Measurements from ENCODE around the gene HNRNPA0.

DNA sequence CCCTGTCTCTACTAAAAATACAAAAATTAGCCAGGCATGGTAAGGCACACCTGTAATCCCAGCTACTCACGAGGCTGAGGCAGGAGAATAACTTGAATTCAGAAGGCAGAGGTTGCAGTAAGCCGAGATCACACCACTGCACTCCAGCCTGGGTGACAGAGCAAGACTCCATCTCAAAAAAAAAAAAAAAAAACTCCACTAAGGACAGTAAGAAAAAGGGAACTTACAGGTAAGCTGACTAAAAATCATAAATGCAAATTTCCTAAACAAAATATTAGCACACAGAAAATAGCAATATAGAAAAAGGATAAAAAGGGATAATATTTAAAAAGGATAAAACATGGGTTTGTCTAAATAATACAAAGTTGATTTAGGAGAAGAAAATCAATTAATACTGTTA, 27.9 kb upstream of the HNRNPA0 start:
- TF ChIP-seq, protein P1, sequence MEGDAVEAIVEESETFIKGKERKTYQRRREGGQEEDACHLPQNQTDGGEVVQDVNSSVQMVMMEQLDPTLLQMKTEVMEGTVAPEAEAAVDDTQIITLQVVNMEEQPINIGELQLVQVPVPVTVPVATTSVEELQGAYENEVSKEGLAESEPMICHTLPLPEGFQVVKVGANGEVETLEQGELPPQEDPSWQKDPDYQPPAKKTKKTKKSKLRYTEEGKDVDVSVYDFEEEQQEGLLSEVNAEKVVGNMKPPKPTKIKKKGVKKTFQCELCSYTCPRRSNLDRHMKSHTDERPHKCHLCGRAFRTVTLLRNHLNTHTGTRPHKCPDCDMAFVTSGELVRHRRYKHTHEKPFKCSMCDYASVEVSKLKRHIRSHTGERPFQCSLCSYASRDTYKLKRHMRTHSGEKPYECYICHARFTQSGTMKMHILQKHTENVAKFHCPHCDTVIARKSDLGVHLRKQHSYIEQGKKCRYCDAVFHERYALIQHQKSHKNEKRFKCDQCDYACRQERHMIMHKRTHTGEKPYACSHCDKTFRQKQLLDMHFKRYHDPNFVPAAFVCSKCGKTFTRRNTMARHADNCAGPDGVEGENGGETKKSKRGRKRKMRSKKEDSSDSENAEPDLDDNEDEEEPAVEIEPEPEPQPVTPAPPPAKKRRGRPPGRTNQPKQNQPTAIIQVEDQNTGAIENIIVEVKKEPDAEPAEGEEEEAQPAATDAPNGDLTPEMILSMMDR (IDR thresholded peaks at IDR 0.05), result no peak
- no peak for TF ChIP-seq POLR2AphosphoS5 (IDR thresholded peaks at IDR 0.05)
- TF ChIP-seq POLR2A (IDR thresholded peaks at IDR 0.05), result no peak
